ENCODE data around the gene AMOTL1.

AMOTL1 gene

DNA sequence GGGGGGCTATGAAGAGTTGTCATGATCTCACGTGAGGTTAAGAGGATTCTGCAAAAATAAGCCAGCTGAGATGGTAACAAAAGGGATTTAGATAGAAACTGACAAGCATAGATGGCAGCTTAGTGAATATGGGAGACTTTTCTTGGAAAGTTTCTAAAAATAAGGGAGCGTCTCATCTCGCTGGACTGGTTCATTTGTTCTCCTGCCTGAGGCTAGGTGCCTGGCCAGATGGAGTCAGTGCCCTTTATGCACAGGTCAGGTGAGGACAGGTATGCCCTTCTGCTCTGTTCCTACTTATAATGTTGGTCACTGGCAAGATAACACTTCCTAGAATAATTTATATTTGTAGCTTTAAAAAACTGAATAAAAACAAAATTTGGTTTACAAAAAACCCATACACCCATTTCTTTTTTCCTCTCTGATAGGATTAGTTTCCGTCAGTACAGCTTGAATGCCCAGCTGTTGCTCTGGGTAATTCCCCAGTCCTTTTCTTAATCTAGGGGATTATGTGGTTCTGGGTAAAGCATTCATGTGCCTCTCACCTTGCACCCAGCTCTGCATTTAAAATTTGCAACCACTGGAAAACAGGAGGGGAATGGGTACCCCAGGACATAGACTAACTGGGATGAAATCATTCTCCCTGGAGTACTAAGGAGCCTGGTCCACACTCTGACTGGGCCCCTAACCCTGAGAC, 90.0 kb downstream of the AMOTL1 start:
- DNase-seq, result no peak

DNA sequence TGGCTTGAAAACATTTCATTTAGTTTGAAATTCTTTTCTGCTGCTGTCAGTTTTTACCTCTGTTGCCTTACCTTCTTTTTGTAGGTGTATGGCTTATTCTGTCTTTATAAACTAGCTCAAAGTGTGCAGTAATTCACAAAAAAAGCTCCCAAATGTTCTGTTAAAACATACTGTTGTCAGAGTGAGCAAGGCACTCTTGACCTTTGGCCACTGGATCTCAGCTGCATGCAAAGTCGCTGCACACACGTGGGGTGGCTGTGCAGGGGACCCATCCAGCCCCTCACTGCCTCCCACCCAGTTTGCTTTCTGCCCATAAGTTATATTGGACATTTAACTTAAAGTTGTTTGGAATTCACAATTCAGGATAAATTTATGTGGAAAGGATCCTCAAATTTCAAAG, 92.2 kb downstream of the AMOTL1 start:
- no peak for DNase-seq

DNA sequence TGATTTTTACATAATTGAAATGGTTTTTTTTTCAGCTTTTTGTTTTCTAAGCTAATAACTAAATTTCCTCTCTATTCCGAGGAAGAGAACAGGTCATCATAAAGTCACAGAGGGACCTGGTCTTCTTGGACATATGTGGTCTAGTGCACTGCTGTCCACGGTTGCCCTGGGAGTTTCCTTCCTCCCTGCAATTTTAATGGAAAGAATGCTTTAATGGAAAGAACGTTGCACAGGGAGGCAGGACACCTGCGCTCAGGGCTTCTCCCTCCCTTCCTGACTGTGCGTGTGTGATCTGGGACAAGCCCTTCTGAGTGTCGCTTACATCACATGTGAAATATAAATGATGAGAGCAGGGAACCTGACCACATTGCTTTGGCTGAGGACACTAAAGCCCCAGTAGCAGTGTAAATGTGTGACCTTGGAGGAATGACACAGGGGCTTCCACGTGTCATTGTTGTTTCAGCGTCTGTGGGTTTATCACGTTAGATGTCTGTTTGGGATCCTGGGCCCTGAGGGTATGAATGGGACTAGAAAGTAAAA, 93.2 kb downstream of the AMOTL1 start:
- DNase-seq, result no peak

DNA sequence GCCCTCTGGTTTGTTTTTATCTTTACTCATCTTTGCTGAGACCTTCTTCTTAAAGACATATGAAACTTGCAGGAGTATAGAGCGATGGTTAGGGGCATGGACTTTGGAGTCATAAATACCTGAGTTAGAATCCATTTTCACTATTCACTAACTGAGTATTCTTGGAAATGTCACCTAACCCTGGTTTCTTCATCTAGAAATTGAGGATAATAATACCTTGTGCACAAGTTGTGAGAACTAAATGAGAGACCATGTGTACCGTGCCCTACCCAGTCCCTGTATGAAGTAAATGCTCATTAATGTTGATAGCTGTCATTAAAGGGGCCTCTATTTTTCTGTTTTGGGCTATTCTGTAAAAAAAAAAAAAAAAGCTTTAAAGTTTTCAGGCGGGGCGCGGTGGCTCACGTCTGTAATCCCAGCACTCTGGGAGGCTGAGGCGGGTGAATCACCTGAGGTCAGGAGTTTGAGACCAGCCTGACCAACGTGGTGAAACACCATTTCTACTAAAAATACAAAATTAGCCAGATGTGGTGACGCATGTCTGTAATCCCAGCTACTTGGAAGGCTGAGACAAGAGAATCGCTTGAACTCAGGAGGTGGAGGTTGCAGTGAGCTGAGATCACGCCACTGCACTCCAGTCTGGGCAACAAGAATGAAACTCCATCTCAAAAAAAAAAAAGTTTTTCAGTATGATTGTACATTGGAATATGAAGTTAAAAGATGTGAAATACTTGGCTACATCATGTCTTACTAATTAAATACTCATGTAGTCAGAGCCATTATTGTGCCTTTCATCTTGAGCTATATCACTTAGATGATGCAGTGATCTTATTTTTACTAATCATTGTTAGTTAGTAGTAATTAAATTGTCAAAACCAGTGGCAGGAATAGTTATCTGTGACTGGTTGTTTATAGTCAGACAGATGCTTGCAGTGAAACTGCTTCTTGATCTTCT, 95.0 kb downstream of the AMOTL1 start:
- DNase-seq, result no peak

DNA sequence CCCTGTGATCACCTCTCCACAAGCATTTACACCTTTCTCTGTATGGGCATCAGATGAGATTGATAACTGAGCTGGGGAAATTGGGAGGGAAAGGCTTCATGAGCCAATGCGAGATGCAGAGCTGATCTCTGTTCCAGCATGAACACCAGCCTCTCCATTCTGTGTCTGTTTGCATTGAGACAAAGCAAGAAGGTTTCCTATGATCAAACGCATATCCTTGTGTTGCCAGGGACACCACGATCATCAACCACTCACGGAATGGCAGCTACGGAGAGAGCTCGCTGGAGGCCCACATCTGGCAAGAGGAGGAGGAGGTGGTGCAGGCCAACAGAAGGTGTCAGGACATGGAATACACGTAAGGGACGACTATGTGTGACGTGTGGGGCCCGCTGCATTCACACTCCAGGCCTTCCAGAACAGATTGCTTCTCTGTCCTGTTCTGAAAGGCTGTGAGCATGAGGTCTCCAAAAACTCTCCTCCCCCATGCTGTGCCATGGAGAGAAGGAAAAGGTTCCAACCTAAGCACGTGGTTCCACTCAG, 96.4 kb downstream of the AMOTL1 start:
- no peak for DNase-seq

DNA sequence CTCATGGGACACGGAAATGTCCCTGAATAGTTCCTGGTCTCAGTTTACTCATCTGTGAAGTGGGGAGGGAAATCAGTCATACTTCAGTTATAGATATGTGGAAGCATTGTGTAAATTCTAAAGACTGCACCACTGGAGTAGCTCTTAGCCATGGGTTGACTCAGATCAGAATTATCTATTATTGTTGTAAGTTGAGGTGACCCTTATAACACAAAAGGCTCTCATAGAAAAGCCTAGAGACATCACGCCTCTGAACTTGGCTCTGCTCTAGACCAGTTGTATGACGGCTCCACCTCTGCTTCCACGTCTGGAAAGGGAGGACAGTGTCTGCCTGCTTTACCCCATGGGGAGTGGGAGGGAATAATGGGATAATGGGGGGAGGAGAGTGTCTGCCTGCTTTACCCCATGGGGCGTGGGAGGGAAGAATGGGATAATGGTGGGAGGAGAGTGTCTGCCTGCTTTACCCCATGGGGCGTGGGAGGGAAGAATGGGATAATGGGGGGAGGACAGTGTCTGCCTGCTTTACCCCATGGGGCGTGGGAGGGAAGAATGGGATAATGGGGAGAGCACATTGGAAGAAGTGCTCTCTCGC, 98.2 kb downstream of the AMOTL1 start:
- DNase-seq, result no peak

DNA sequence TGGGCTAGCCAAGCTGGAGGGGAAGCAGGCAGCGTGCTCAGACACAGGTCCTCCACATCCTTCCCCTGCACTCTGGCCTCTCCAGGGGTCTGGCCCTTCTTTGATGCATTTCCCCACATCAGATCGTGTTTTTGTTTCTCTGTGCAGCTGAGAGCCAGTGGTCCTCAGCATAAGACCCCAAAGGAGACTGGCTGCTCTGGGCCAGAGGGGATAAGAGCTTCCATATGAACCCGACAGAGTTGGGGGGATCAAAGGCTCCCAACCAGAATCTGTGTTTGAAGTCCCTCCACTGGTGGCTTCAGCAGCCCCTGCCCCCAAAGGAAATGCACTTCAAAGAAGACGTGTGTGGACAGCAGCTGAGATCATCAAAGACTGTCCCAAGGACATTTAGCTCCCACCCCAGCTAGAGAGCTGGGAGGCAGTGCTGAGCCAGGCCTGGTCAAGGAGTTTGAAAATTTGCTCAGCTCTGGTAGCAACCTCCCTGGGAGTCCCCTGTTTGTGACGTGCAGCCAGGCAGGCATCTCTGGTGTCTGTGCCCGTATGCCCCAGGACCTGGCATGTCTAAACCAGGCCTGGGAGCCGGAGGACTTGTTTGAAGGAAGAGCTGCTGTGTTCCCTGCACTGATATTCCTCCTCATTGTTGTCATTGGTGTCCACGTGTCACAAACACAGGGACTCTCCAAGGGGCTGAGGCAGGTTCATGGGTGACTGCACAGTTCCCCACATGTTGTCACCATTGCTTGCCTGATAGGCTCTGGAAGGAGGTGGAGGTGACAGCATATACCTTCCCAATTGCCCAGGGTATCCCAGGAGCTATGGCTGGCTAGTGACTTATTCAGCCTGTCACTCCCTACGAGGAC, 99.0 kb downstream of the AMOTL1 start:
- no peak for DNase-seq

DNA sequence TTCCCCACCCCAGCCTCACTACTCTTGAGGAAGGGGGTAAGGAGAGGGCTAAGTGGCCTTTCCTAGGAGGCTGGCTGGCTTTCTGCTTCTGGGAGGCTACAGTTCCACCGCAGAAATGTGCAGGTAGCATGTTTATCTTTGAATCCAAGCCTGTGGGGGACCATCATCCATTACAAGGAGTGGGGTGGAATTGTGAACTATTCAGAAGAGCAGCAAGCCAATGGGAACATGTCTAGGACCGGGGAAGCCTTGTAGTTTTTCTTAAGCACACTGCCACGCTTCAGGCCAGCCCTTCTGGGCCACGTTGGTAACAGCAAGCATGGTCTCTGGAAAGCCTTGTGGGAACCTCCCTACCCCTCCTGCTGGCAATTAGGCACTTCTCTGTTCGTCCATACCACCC, 100.3 kb downstream of the AMOTL1 start:
- DNase-seq, result no peak

DNA sequence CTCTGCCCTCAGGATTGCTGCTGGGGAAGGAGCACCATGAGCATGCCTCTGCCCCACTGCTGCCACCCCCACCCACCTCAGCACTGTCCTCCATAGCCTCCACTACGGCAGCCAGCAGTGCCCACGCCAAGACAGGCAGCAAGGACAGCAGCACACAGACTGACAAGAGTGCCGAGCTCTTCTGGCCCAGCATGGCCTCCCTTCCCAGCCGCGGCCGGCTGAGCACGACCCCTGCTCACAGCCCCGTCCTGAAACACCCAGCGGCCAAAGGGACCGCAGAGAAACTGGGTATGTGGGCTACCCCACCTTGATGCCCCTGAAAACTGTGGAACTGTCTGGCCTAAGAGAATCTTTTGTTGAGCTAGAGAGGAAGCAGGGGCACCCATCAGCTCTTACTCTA, 101.0 kb downstream of the AMOTL1 start:
- no peak for DNase-seq

DNA sequence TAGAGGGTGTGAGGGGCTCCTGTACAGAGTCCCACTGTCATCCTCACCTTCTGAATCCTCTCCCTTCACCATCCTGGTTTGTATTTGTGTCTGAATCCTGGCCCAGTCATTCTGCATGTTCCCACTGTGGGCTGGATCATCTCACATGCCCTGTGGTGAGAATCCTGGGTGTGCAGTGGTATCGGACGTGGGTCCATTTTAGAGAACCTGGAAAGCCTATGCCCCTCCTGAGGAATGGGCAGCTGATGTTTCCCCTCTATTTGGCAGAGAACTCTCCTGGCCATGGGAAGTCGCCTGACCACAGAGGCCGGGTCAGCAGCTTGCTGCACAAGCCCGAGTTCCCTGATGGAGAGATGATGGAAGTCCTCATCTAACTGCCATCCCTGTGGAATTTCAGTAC, 102.3 kb downstream of the AMOTL1 start:
- DNase-seq, result no peak

DNA sequence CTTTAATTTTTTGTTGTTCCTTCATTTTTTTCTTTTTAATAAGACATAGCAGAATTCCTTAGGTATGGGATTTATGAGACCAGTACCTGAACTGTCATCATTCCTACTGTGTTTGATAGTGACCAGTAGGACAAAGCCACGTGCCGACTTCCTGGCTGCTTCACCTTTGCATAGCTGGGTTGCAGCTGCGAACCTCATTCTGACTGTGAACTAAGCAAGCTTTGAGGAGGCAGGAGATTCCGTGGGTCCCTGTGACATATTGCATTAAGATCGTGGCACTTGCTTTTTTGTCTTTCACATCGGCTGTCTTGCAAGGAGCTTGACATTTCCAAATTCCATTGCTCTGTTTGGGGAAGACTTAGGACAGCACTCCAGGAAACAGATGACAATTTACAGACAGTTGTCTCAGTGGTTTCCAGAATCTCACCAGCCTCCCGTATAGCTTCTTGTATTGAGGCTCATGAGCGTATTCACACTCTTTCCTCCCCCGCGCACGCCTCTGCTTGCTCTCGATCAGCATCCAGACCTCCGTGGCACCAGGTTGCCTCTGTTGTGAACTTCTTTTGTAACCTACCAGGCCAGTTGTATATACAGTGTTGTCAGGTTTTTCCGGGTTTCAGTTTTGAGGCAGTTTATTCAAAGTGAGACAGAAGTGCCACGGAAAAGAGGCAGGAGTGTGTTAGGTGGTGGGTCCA, 103.5 kb downstream of the AMOTL1 start:
- no peak for DNase-seq

DNA sequence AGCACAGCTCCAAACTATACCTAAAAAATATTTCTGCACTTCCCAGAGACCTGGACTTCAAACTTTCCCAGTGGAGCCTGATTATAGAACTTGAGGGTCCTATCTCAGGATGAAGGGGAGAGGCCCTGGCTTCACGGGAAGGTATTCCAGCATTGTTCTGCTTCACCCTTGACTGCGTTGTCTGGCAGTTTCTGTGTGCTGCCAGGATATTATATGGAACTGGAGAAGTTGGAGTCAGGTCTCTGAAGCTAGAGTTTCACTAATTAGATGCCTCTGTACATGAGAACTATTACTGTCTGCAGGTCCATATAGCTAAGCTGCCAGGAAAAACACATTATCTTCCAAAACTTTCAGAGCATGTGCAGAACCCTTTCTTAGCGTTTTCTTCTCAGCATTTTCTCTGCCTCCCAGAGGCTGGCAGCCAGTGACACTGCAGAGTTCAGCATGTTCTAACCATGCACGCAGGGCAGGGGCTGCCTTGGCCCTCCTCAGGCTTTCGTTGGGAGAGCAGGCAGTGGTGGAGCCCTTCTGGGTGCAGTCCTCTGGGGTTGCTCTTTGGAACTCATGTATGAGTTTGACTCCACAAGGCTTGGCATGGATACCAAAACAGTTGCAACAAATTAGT, 105.9 kb downstream of the AMOTL1 start:
- DNase-seq, result no peak

DNA sequence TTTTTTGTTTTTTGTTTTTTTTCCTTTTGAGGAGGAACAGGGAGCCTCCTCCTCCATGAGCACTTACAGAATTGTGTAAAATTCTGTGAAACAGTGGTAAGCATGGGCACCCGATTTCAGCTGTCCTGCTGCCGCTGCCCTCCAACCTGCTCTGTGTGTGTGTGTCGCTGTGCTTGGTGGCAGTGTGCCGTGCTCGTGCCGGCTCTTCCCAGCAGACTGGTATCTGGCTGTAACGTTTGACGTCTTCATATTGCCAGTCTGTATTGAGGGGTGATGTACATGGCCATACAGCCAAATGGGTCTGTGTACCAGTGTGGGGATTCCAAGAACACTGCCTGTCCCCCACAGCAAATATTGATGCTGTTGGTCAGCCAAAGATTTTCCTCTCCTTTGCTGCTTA, 108.1 kb downstream of the AMOTL1 start:
- no peak for DNase-seq

DNA sequence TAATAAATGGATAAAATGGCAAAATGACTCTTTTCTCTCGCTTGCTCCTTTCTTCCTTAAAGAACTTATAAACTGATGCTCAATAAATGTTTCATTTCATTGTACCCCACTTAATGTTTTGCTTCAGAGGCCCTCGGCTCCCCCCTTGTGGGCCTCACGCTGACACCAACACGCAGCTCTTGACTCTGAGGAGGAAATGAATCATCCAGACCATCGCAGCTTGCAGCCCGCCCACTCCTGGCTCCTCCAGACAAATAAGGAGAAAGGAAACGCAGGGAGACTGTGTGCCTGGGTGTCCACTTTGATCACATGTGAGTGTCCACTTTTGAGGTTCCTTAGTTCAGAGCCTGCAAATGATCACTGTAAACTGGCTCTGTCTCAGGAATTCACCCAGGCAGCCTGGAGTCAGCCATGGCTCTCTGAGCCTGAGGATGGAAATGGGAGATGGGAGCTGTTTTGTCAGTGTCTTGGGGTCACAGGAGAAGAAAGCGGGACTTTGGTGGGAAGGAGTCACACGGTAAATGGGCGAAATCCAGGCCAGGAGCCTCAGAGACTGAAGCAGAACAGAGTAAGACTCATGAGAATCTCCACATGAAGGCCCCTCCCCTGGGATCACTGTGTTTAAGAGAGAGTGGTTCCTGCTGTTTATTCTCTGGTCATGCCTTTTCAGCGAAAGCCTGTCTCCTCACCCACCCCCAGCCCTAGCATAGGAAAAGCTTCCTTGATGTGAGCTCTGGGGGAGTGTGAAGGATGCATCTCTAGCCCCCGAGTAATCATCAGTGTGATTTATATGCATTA, 108.7 kb downstream of the AMOTL1 start:
- DNase-seq, result no peak

DNA sequence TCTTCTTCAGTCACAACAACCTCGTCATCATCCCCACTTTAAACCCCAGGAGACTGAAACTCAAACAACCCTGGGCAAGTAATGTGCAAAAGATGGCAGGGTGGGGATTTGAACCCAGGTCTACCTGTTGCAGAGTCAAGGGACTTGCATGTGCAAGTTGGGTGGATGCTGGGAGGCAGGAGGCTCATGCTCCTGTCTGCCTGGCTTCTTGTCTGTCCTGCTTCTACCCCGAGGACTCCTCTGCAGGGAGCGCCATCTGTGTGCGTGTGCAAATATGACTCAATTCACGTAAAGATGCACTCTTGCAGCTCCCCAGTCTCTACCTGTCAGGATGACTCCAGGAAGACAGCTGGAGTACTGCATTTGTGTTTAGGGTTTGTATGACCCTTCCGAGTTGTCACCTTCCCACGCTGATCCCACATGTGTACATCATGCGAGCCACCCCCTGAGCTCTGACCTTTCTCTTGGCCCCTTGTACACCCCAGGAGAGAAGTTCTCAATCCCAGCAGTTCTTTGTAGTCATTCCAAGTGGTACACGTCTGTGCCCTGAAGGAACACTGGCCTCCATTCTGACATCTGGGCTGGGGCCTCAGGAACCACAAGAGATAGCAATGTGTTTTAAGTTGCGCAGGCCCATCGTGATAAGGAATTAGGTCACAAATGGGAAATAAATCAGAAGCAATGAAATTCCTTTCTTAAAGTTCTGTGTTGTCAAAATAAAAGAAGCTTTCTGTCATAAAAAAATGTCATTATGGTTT, 109.5 kb downstream of the AMOTL1 start:
- no peak for DNase-seq

DNA sequence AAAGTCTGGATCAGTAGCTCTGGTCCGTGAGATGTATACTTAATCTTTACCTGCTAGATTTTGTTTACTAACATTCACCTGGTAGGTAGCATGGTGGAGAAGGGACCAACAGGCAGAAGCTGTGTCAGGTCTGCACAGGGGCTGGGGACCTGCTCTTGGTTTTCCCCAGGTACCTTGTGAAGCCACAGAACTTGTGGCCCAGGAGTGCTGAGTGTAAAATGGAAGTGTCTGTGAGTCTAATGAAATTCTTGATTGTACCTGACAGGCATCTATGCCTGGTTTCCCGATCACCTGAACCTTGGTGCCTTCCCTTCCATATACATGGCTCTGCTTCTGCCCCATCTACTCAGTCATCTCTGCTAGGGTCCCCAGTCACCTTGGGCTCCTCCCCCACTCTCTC, 110.8 kb downstream of the AMOTL1 start:
- DNase-seq, result no peak

DNA sequence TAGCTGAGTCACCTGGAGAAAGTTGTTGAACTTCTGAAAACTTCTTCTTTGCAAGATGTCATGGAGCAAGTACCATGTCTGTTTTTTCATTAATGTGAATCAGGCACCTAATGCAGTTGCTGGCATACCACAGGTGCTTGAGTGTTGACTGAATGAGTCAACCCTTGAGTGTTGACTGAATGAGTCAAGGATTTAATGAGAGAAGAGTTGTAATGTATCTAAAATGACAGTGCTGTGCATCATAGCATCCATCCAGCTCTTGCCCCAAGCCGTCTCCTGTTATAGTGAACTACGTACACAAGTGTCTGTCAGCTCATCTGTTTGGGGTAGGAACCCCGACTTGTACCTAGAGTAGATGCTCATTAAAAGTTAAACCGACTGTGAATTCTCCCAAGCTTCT, 112.1 kb downstream of the AMOTL1 start:
- no peak for DNase-seq

DNA sequence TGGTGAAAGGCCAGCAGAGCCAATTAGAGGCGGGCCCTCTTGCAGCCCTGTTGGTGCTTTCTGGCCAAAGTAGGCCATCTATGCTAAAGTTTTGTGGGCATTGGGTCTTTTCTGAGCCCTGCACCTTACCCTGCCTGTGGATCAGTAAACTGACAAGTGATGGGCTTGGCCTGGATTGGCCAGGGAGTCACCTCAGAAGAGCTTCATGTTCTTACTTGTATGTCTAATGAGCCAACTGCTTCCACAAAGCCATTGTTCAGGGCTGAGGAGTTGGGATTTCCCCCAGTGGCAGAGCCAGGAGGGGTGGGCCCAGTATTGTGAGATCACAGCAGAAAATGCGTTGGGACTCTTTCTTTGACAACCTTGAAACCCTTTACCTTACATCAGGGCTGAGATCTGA, 114.8 kb downstream of the AMOTL1 start:
- no peak for DNase-seq

DNA sequence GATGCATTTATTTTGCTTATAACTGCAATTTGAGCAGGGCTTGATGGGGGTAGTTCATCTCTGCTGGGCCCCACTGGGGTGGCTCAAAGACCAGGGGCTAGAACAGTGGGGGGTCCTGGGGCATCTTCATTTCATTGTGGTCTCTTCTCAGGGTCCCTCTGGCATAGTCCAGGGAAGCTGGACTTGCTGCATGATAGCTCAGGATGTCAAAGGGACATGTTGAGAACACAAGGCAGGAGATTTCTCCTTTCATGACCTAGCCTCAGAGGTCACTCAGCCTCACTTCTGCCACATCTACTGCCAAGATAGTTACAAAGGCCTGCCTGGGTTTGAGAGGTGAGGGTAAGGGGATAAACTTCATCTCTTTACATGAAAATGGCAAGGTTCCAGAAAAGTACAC, 115.7 kb downstream of the AMOTL1 start:
- no peak for DNase-seq

DNA sequence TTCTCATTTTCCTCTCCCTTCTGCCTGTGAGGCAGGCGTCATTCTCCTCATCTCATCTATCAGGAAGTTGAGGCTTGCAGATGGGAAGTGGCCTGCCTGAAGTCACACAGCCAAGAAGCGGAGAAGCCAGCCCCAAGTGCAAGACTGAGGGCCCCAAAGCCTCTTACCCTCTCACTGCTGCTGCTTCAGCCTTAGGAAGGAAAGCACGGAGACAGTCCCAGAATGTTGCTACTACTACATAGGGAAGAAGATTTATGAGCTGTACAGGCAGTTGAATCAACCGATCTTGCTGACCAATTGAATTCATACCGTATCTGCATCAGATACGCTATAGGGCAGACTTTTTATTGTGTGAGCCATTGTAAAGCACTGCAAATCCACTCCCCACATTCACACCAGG, 116.2 kb downstream of the AMOTL1 start:
- DNase-seq, result no peak

All from NCI-H524 treated with DMSO at 0.1 percent for 48 hours (cell line).